ENCODE data around the gene MSI2. TPM values are rescaled to one million over a fixed set of nuclear protein-coding genes. Genes with fewer than 3 reads are reported as not detected.

Gene MSI2
- total RNA-seq, 1 donor from 2014 or later = 23.1 TPM

DNA sequence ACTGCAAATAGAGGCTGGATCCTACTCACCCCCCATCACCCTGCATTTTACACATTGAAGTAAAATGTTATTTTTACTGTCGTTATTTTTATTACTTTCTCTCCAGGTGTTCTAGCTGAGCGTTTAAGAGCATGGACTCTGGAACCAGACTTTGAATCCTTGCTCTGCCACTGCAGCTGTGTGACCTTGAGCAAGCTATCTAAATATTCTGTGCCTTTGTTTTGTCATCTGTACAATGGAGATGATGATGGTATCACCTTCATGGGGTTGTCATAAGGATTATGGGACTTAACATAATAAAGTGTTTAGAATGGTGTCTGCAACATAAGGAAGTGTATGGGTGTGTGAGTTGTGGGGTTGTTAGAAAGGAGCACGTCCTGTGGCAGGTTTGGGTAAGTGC is 17.8 kb downstream of the MSI2 start:
- H3K9me3 Mint-ChIP-seq (ENCODE audit: low read depth) = no peaks in the 10 kb centered on the region
- H3K4me1 Mint-ChIP-seq (ENCODE audit: low read depth) = peaks cover 4% of the 10 kb centered on the region
- H3K27ac Mint-ChIP-seq (ENCODE audit: unreplicated experiment) = no peak overlapping the region
- no peak for DNase-seq (ENCODE audit: low spot score)
- H3K4me3 Mint-ChIP-seq (ENCODE audit: unreplicated experiment) = no peak overlapping the region
- H3K27me3 Mint-ChIP-seq (ENCODE audit: low read depth) = no peaks in the 10 kb centered on the region
- TF ChIP-seq, protein P1, sequence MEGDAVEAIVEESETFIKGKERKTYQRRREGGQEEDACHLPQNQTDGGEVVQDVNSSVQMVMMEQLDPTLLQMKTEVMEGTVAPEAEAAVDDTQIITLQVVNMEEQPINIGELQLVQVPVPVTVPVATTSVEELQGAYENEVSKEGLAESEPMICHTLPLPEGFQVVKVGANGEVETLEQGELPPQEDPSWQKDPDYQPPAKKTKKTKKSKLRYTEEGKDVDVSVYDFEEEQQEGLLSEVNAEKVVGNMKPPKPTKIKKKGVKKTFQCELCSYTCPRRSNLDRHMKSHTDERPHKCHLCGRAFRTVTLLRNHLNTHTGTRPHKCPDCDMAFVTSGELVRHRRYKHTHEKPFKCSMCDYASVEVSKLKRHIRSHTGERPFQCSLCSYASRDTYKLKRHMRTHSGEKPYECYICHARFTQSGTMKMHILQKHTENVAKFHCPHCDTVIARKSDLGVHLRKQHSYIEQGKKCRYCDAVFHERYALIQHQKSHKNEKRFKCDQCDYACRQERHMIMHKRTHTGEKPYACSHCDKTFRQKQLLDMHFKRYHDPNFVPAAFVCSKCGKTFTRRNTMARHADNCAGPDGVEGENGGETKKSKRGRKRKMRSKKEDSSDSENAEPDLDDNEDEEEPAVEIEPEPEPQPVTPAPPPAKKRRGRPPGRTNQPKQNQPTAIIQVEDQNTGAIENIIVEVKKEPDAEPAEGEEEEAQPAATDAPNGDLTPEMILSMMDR (IDR thresholded peaks at IDR 0.05) = no peak
- H3K36me3 Mint-ChIP-seq (ENCODE audit: low read depth) = peaks cover 10% of the 10 kb centered on the region

DNA sequence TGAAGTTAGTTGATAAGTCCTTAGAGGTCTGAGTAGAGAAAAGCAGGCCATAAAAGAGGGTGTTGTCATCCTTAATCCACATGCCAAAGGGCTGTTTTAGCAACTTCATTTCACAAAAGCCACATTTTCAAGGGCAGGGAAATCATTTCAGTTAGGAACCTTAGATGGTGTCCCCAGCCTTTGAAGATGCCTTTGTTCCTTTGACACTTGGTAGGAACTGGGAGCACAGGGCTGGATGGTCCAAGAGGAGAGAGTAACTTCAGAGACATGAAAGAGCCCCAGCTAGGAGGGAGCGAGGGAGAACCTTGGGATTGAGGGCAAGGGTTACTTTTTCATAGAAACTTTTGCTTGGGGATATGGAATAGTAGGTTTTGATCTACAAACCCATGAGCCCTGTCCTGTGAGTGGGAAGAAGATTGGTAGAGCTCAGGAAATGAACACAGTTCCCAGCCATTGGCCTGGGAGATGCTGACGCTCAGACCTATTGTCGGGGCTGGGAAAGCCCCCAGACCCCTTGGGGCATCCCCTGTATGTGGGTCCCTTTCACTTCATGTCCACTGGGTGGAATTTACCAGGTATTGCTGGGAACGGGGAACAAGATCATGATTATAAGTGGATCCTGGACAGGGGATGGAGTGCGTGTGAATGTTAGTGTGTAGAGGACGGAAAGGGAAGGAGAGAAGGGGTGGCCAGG is 18.9 kb downstream of the MSI2 start:
- Mint-ChIP-seq H3K27ac (ENCODE audit: unreplicated experiment) (no peak overlapping the region), H3K4me1 (ENCODE audit: low read depth) (peaks cover 4% of the 10 kb centered on the region), H3K9me3 (ENCODE audit: low read depth) (no peaks in the 10 kb centered on the region)

DNA sequence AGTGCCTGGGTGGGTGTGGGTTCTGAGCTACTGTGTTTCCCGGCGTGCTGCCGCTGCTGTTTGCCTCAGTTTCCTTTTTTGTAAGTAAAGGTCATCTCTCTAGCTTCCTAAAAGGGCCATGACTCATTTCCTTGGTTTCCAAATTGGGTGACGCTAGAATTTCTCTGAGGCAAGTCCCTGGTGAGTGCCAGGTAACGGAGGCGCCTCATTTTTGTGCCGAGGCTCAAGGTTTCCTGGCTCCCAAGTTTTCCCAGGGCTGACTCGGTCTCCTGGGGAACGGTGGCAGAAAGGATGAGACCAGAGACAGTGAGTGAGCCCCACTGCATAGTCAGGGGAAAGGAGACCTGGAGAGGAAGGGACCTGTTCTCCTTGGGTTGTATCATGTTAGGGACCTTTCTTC is 20.3 kb downstream of the MSI2 start:
- no peak for DNase-seq (ENCODE audit: low spot score)
- no peaks in the 10 kb centered on the region for H3K27me3 Mint-ChIP-seq (ENCODE audit: low read depth)
- no peak overlapping the region for H3K4me3 Mint-ChIP-seq (ENCODE audit: unreplicated experiment)
- H3K9me3 Mint-ChIP-seq (ENCODE audit: low read depth) = no peaks in the 10 kb centered on the region
- H3K36me3 Mint-ChIP-seq (ENCODE audit: low read depth) = peaks cover 7% of the 10 kb centered on the region
- TF ChIP-seq, protein P1 (IDR thresholded peaks at IDR 0.05) = no peak
- peaks cover under 1% of the 10 kb centered on the region for H3K4me1 Mint-ChIP-seq (ENCODE audit: low read depth)
- no peak overlapping the region for H3K27ac Mint-ChIP-seq (ENCODE audit: unreplicated experiment)

More for the DNA sequence above, 18.9 kb downstream of the MSI2 start:
- no peak for DNase-seq (ENCODE audit: low spot score)
- TF ChIP-seq, protein P1 (IDR thresholded peaks at IDR 0.05) = no peak
- no peaks in the 10 kb centered on the region for H3K27me3 Mint-ChIP-seq (ENCODE audit: low read depth)
- peaks cover 7% of the 10 kb centered on the region for H3K36me3 Mint-ChIP-seq (ENCODE audit: low read depth)
- H3K4me3 Mint-ChIP-seq (ENCODE audit: unreplicated experiment) = no peak overlapping the region

DNA sequence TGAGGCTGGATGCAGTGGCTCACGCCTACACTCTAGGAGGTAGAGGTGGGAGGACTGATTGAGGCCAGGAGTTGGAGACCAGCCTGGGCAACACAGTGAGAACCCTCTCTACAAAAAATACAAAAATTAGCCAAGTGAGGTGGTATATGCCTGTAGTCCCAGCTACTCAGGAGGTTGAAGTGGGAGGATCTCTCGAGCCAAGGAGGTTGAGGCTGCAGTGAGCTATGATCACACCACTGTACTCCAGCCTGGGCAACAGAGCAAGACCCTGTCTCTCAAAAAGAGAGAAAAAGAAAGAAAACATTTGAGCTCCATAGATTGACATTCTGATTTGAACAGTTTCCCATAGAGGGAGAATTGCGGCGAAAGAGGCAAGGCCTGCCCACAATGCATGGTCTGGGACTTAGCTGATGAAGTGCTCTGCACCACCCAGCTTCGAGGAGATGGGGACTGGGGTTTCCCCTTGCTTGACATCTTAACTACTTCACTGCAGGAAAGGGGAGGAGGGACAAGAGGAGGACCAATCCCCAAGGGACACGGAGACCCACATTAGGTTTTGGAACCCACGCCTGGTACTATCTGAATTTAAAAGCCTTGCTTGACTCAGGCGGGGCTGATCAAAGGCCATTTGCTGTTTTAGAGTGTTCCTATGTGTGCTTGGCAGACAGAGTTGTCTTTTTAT is 21.7 kb downstream of the MSI2 start:
- no peak for DNase-seq (ENCODE audit: low spot score)
- TF ChIP-seq, protein P1 (IDR thresholded peaks at IDR 0.05) = no peak
- peaks cover 10% of the 10 kb centered on the region for H3K4me1 Mint-ChIP-seq (ENCODE audit: low read depth)
- no peak overlapping the region for H3K27ac Mint-ChIP-seq (ENCODE audit: unreplicated experiment)
- H3K27me3 Mint-ChIP-seq (ENCODE audit: low read depth) = no peaks in the 10 kb centered on the region
- H3K9me3 Mint-ChIP-seq (ENCODE audit: low read depth) = no peaks in the 10 kb centered on the region
- no peak overlapping the region for H3K4me3 Mint-ChIP-seq (ENCODE audit: unreplicated experiment)
- peaks cover 3% of the 10 kb centered on the region for H3K36me3 Mint-ChIP-seq (ENCODE audit: low read depth)

DNA sequence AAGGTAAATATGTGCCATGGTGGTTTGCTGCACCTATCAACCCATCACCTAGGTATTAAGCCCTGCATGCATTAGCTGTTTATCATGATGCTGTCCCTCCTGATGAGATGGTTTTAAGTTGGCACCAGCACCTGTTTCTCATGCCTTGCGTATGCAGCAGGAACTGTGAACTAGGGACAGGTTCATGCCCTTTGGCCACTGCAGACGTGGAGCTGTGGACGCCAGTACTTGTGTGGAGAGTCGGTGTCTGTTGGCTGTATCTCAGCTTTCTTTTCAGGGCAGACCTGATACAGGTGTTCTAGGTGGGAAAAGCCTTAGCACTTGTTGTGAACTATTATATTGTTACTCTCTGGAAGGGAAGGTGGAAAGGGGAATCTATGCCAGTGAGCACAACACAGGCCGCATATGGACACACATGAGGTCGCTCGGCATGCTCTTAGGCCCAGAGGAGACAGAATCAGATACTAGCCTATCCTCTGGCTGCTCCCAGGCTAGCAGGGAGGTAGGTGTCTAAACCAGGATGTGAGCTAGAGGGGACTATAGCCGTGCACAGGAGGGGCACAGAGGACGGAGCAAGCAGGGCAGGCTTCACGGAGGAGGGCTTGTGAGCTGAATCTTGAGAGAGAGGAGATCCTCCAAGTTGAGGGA is 22.5 kb downstream of the MSI2 start:
- Mint-ChIP-seq H3K36me3 (ENCODE audit: low read depth) (peaks cover 5% of the 10 kb centered on the region), H3K4me3 (ENCODE audit: unreplicated experiment) (no peak overlapping the region), H3K27ac (ENCODE audit: unreplicated experiment) (no peak overlapping the region), H3K27me3 (ENCODE audit: low read depth) (no peaks in the 10 kb centered on the region), H3K9me3 (ENCODE audit: low read depth) (no peaks in the 10 kb centered on the region), H3K4me1 (ENCODE audit: low read depth) (peaks cover 10% of the 10 kb centered on the region)
- no peak for DNase-seq (ENCODE audit: low spot score)
- TF ChIP-seq, protein P1 (IDR thresholded peaks at IDR 0.05) = no peak

All from chondrocyte (in vitro differentiated cells).